Middle frontal gyrus (tissue), 1 donor: ENCODE measurements around the gene CUL2.
"Not testable (repeated sequence)": the region's sequence is repeated elsewhere in the genome, so short reads cannot be mapped to it uniquely, and the experiment has no call there.

Source experiments
- DNase-seq: peaks from one replicate; pipeline ENCODE4 v3.0.0-alpha.2; 2015; ENCODE audit warnings: low spot score; ENCODE audit errors: extremely low spot score

CUL2 gene

DNA sequence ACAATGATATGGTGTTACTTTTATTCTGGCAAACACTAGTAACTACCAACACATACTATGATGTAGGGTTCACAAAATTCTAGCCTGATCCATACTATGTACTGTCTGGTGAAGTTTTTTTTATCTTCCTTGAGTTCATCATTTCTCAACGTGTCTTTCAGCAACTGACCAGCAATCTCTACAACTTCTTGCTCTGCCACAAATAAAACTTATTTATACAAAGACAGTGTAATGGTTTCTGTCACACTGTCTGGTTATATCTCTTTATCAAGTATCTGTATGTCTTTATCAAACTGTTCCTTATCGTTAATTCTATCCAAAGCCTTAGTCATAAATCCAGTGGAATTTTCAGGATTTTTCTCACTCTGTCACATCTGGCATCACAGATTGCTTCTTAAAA lies 69.7 kb downstream of the CUL2 start:
- DNase-seq, result no peak

DNA sequence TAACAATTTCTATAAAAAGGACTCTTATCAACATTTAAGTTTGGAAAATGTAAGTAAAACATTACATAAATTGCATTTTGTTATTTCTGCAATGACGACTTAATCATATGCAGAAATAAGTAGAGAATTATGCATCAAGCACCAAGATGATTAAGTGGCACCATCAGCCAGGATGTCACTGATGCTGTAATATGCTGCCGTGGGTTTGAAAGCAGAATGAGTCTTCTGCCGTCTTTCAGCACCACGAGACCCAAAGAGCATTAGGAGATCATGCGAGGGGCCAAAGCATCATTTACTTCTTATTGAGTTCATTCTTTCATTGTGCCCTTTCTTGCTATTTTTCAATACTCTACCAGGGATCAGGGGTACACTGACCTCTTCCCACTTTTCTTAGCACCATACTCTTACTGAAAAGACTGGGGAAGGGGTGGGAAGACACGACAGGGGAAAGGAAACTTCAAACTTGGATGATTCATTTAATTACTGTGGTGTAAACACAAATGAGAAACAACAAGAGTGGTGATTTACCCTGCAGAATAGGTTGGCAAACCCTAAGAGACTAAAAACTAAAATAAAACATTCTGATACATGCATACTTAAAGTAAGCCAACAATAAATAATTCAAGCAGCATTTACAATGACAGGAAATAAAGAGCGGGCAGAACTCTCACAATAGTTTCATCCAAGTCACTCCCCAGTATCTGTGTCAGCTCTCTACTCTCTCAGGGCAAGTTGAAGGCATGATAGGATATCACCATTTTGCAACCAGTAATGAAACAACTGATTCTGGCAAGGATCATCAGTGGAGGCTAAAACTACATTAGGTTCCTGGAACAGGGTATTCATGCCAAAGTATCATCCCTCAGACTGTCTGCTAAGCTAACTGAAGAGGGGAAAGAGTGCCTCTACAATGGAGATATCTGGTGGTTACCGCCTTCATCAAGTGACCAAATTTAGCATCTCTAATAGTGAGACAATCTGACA lies 70.8 kb downstream of the CUL2 start:
- no peak for DNase-seq

DNA sequence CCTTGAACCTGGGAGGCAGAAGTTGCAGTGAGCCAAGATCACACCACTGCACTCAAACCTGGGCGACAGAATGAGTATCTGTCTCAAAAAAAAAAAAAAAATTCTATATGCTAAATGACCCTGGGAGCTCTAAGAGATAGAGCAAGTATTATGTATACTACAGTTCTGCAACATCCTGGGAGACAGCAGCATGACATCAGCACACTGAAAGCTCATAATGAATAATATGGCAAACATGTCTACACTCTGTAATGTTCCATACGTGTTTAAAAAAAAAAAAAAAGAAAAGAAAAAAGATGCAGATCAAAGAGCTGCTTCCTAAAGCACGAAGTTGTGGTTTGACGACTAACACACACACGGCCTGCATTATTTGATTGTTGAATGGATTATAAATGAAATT lies 72.5 kb downstream of the CUL2 start:
- DNase-seq, result no peak

DNA sequence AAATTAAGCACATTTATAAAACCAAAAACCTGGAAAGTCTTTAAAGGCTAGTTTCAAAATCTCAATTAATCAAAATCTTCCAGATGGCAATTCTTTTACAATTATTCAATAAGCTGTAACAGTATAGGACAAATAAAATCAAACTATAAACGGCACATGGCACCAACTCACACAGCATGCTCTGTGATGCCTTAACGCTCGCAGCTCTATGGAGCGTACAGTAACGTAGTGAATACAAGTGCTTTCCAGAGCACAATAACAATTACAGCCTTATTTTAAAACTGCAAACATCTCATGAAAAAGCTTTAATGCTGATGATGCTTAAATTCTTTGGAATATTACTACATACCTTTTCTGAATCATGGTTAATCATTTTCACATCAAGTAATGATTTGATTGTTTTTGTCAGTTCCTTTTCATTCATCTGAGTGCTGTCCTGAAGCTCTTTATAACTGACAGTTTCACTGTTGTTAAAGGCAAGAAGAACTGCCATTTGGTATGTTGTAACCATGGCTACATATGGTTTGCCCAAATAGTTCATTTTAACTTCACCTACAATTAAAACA lies 74.2 kb downstream of the CUL2 start:
- DNase-seq, result no peak

DNA sequence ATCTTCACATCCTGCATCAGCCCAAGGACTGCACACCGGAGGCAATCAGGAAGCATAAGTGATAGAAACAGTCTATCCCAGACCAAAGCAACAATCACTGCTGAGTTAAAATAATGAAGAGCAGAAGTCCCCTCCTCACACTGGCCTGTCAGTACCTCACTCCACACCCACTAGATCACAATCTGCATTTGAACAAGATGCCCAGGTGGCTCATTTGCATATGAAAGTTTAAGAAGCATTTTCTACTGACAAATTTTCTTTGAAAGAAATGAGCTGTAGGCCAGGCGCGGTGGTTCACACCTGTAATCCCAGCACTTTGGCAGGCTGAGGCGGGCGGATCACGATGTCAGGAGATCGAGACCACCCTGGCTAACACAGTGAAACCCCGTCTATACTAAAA lies 77.4 kb downstream of the CUL2 start:
- DNase-seq, result no peak

DNA sequence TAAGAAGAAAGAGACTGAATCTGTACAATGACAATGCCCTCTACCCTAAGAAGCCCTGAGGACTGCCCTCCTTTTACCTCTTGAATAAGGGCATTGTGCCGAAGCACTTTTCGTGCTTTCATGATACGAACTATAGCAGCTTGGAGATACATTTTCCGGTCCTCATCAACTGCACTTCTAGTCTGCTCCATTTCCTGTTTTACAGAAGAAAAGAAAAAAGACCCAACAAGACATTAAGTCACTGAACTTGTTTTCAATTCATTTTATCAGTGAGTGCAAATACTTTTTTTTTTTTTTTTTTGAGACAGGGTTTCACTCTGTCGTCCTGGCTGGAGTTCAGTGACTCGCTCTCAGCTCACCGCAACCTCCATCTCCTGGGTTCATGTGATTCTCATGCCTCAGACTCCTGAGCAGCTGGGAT lies 78.4 kb downstream of the CUL2 start:
- DNase-seq, result no peak

DNA sequence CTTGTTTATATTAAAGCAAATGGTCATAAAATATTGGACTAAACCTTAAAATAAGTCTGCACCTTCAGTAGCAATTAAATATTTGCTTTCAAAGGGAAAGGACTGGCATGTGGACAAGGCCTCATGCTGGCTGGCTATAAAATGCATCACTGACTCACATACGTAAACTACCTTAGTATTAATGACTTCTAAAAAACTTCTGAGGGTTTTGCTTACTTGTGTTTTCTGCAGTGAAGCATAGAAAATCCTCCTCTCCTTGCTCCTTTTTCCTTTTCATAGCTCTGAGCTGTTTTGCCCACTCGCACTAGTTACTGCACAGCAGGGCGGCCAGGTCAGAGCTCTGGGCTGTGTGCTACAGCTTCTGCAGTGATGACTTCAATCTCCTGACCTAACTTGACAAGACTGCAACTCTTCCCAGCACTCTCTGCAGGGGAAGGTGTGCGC lies 82.3 kb downstream of the CUL2 start:
- no peak for DNase-seq

DNA sequence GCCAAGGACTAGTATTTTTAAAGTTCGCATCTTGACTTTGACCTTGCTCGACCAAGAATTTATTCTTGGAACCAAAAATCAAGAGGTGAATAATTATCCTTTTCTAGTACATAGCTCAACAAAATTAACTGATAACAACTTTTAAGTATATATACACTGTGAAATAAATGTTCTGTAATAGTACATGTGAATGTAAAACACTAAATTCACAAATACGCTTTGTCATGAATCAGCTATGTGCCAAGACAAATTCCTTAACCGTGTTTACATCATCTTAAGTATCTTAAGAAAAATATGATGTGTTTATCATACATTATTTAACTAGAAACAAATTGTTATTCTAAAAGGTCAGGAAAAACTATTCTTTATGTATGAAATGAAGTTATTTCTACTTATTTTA lies 83.3 kb downstream of the CUL2 start:
- no peak for DNase-seq

DNA sequence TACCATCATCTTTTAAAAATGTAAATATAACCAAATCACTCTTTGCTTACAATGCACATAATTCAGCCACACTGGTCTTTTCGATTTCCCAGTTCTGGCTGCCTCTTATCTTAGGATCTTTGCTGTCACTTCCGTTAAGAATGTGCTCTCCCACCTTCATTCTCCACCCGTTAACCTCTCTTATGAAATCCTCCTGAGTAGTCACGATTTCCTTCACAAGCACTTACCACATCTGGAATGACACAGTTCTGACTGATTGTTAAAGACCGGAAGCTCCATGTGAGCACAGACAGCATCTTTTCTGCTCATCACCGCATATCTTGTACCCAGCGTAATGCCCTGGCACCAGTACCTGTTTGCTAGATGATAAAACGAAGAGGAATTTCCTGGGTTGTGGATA lies 84.3 kb downstream of the CUL2 start:
- DNase-seq, result no peak

DNA sequence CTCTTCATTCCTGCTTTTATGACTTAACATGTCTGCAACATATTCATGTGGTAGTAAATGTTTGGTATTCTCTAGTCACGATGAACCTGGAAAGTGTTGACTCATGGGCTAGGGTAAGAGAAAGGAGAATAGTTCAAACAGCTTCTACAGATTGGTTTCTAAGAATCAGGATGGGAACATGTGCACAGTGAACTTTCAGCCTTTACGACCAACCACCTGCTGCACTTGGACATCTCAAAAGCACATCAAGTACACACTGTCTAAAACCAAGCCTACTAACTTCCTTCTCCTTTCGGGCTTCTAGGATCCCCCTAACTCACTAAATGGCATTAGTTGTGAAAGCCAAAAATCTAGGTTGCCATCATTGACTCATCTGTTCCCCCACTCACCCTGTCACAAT lies 85.5 kb downstream of the CUL2 start:
- no peak for DNase-seq

DNA sequence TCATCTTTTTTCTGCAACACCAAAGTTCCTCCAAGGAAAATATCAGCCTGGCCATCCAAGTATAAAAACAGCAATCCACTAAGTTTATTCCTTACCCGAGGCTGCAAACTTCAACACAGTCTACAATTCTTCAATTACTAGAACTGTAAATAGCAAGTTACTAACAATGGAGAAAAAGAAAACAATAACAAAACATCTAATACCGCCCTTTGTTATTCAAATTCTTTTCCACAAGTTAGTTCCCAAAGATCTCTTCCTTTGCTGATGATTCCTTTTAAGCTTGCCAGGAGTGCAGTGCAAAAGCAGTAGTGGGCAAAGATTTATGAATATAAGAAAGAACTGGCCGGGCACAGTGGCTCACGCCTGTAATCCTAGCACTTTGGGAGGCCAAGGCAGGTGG lies 86.2 kb downstream of the CUL2 start:
- DNase-seq, result no peak

DNA sequence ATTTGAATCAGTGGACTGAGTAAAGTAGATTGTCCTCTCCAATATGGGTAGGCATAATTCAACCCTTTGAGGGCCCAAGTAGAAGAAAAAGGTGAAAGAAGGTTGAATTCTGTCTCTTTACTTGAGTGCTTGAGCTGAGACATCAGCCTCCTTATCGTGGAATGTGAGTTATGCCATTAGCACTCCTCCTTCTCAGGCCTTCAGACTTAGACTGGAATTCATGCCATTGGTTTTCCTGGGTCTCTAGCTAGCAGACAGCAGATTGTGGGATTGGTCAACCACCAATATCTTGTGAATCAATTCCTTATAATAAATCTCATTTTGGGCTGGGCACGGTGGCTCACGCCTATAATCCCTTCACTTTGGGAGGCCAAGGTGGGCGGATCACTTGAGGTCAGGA lies 89.2 kb downstream of the CUL2 start:
- DNase-seq, result no peak

DNA sequence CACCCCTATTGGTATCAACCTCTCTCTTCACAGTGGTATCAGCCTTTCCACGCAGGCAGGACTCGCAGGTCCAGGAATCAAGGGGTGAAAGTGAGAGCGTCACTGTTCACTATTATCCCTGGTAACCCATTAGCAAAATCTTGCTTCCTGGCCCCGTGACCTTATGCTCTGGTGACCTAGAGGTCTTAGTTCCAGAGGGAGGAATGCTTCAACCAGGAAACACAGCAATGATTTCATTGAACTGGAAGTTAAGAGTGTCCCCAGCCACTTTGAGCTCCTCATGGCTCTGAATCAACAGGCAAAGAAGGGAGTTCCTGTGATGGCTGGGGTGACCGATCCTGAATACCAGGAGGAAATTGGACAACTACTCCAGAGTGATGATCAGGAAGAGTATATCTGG lies 90.6 kb downstream of the CUL2 start:
- no peak for DNase-seq

DNA sequence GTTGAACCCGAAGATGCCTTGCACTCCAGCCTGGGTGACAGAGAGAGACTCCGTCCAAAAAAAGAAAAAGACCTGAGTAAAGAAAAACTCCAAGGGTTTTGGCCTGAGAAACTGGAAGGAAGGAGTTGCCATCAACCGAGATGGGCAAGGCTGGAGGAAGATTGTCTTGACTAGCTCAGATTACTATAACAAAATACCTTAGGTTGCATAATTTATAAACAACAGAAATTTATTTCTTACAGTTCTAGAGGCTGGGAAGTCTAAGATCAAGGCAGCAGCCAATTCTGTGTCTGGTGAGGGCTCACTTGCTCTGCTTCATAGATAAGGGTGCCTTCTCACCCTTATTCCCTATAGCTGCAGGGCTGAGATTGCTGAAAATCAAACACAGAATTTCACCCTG lies 91.2 kb downstream of the CUL2 start:
- no peak for DNase-seq

DNA sequence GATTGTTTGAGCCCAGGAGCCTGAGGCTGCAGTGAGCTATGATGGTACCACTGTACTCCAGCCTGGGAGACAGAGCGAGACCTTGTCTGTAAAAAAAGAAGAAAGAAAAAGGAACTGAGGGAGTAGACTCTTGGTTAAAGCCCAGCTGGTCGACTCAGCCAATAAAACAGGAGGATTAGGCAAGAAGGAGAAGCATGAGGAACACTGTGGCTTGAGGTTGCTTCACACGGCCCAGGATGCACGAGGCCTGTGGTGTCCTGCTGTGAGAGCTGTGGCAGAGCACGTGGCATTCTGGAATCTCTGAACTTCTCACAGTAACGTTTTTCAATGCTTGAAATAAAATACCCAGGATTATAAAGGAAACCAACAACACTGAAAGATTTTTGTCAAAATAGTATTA lies 93.3 kb downstream of the CUL2 start:
- no peak for DNase-seq

DNA sequence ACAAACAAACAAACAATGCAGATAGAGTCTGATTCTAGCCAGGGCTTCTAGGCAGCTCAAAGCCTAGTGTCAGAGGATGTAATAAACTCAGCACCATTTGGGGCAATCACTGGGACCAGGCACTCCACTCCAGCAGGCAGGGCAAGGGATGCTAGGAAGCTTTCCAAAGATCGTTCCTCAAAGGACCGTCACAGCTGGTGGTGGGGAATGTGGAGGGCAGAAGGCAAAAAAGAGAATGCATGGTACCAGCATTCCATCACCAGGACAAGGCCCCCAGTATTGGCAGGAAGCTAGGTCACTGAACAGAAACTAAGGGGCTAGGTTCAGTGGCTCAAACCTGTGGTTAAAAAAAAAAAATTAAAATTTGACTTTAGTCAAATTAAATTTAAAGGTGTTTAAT lies 94.2 kb downstream of the CUL2 start:
- no peak for DNase-seq

DNA sequence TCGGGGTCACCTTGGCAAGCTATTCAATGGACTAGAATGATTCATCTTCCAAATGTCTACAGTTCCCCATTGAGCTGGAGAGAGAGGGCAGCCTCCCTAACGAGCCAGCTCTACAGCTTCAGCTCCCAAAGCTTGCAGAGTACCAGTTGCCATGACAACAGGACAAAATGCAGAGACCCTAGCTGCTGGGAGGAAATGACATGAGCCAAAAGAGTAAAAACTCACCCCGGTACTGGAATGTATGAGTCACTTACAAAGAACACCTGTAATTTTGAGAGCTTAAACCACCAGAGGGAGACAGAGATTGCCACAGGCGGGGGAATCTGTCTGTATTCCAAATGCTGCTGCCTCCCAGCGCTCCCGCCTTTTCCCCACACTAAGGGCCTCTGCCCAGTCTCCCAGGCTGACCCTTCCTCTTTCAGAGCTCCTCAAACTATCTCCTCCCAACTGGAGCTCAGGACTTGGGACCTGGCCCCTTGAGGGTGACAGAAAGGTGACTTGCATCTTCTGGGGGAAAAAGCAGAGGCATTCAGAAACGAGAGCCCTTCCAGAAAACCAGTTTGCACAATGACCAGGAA lies 95.5 kb downstream of the CUL2 start:
- DNase-seq, result no peak

DNA sequence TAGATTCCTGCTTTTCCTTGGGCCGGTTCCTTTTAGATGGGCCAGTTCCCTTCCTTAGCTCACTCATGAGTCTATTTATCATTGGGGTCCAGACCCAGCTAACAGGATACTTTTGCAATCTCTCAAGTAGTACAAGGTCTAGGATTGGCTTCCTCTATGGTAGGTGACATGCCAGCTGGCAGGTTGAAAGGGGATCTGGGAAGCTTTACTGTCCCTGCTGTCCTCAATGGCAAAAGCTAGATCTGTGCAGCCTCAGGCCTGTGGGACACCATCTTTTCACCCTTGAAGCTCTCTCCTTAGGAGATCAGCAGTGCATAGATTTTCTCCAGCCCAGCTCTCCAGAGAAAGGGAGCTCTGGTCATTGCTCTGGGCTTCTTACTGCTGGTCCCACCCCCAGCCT lies 96.4 kb downstream of the CUL2 start:
- no peak for DNase-seq

DNA sequence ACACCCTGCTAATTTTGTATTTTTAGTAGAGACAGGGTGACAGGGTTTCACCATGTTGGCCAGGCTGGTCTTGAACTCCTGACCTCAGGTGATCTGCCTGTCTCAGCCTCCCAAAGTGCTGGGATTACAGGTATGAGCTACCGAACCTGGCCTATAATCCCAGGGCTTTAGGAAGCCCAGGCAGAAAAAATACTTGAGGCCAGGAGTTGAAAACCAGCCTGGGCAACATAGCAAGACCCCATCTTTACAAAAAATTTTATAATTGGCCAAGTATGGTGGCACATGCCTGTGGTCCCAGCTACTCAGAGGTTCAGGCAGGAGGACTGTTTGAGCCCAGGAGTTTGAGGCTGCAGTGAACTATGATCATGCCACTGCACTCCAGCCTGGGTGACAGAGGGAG lies 99.0 kb downstream of the CUL2 start:
- DNase-seq, result not testable (repeated sequence)

DNA sequence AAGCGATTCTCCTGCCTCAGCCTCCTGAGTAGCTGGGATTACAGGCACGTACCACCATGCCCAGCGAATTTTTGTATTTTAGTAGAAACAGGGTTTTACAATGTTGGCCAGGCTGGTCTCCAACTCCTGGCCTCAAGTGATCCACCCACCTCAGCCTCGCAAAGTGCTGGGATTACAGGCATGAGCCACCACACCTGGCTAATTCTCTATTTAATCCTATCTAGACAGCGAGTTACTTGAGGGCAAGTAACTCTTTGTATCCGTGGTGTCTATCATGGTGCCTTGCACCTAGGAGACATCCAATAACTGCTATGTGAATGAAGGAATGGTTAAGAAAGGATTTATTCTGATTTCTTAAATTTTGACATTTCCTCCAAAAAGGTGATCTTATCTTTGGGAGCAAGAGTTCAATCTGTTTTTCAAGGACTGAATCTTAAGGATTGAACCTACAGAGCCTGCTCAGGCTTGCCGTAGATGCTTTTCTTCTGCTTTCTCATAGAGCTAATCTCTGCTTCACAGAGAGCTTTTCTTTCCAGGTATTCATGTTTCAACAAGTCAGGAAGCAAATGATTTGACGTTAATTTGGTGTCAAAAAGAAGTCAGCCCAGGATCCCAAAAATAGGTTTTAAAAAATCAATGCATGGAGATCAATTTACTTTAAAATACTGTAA lies 101.6 kb downstream of the CUL2 start:
- no peak for DNase-seq

DNA sequence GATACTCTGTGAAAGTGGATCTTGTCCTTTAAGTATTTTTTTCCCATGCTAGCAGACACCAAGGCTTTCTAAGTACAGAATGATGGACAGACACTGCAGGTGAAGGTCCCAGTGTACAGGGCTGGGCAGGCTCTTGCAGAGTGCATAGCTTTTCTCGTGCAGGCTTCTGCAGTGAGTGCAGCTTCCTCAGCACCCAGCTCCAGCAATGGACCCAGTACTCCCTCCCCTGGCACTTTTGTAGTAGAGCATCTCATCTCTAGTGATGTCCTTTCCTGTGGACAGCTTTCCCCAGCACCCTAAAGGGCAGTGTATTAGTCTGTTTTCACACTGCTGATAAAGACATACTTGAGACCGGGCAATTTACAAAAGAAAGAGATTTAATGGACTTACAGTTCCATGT lies 104.3 kb downstream of the CUL2 start:
- no peak for DNase-seq

DNA sequence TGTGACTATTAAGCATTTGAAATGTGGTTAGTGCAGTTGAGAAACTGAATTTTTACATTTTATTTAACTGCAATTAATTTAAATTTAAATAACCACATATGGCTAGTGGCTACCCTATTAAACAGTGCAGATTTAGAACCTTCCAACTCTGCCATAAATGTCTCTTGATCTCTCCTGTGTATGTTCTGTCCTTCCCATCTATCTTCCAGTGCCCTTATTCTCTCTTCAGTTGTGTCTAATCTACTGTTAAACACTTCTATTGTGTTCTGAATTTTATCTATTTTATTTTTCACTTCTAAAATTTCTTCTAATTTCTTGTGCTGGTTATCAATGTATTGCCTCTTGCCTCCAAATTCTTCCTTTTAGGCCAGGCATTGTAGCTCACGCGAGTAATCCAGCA lies 105.0 kb downstream of the CUL2 start:
- no peak for DNase-seq
